Testis (tissue), 3 donors: ENCODE results near the gene TTC22. TPM values are rescaled to one million over a fixed set of nuclear protein-coding genes. Genes with fewer than 3 reads are reported as not detected.

Source experiments
- DNase-seq: peaks from one replicate; pipeline ENCODE4 v3.0.0-alpha.2; 2019
- H3K27ac ChIP-seq, 2 donors: fragments of 200-600 bp; sonication (generic); one replicate each; pipeline ENCODE4 v1.5.1; 2019
- H3K27me3 ChIP-seq: fragments of 200-600 bp; sonication (generic); one replicate; pipeline ENCODE4 v1.5.1; 2019
- H3K36me3 ChIP-seq: fragments of 200-600 bp; sonication (generic); one replicate; pipeline ENCODE4 v1.5.1; 2017; ENCODE audit warnings: low read depth; ENCODE audit errors: missing control alignments
- H3K4me1 ChIP-seq: fragments of 200-600 bp; sonication (generic); one replicate; pipeline ENCODE4 v1.5.1; 2019
- H3K4me3 ChIP-seq, 2 donors: fragments of 200-600 bp; sonication (generic); one replicate each; pipeline ENCODE4 v1.5.1; 2017 to 2019
- H3K9me3 ChIP-seq: fragments of 200-600 bp; sonication (generic); one replicate; pipeline ENCODE4 v1.5.1; 2017
- CTCF ChIP-seq, 3 experiments: fragments of 450-650 bp in 2 of 3; fragments of 200-600 bp in 1 of 3; sonication (generic) in 1 of 3; IDR thresholded peaks; one replicate each; pipeline ENCODE4 v1.5.1; 2016 to 2019; ENCODE audit warnings: antibody characterized with exemption in 3 of 3, mild to moderate bottlenecking in 2 of 3, moderate library complexity in 1 of 3
- POLR2A ChIP-seq: fragments of 450-650 bp; IDR thresholded peaks from one replicate; pipeline ENCODE4 v1.6.1; 2017; ENCODE audit warnings: antibody characterized with exemption, mild to moderate bottlenecking, moderate library complexity
- WGBS, 2 donors: methylation state at CpG; one replicate each; pipeline ENCODE4 v1.1.5; 2018; 5-methylcytosine and 5-hydroxymethylcytosine counted together
- intact Hi-C: fragments of 100-400 bp; cut with DNase I; formaldehyde crosslinking; loops from one replicate; pipeline ENCODE4 v1.15.1; 2023; ENCODE audit warnings: low total_unique reads
- polyA plus RNA-seq: library from polyadenylated mRNA; stranded (reverse); fragments of 350-450 nt; fragmentation: Illumina TruSeq; extraction: RNeasy Lipid Tissue Mini Kit (QIAGEN cat#74804); gene quantifications from one replicate; pipeline ENCODE4 v1.2.3, GENCODE V29; 2014; ENCODE audit warnings: low read depth, low replicate concordance; ENCODE audit not compliant: insufficient read depth
- total RNA-seq, 2 donors: library from RNA; depleted of rRNA; stranded (reverse); fragments of >200 nt; gene quantifications; one replicate each; pipeline ENCODE4 v1.2.3, GENCODE V29; 2016

The TTC22 gene
- total and polyA plus RNA-seq, 3 donors from 2014 or later: 0.94 to 2.4 (median 1.7) TPM

GRCh38 chr1:54835131-54835898 lies 34.2 kb upstream of the TTC22 start:
- Histone ChIP-seq H3K36me3 (no peaks in the 10 kb centered on the region), H3K9me3 (no peaks in the 10 kb centered on the region), H3K27ac (no peak overlapping the region), H3K27me3 (no peaks in the 10 kb centered on the region), H3K4me1 (no peaks in the 10 kb centered on the region), H3K4me3 (no peak overlapping the region)
- TF ChIP-seq CTCF (IDR thresholded peaks at IDR 0.05): no peak
- no peak for TF ChIP-seq POLR2A
- 82 to 93% methylated on average over 6 of the region's 6 CpGs for WGBS, 2 donors
- intact Hi-C loops: no loop called here
- no peak for DNase-seq

- 69 to 93% methylated on average over 1 of the region's 1 CpG for WGBS, 2 donors
- no peak for TF ChIP-seq CTCF (IDR thresholded peaks at IDR 0.05)
- no peak for TF ChIP-seq POLR2A
These were observed 33.0 kb upstream of the TTC22 start for GRCh38 chr1:54834007-54834541.

GRCh38 chr1:54833121-54833520 lies 32.0 kb upstream of the TTC22 start:
- H3K36me3 ChIP-seq: no peaks in the 10 kb centered on the region
- H3K9me3 ChIP-seq: no peaks in the 10 kb centered on the region
- no peak overlapping the region for H3K4me3 ChIP-seq
- intact Hi-C loops: no loop called here
- WGBS, 2 donors: 71 to 79% methylated on average over 9 of the region's 9 CpGs
- no peak overlapping the region for H3K27ac ChIP-seq
- no peak for TF ChIP-seq POLR2A
- TF ChIP-seq CTCF (IDR thresholded peaks at IDR 0.05): no peak
- no peak for DNase-seq
- H3K27me3 ChIP-seq: no peaks in the 10 kb centered on the region
- no peaks in the 10 kb centered on the region for H3K4me1 ChIP-seq

More at GRCh38 chr1:54834007-54834541, 33.0 kb upstream of the TTC22 start:
- no peak overlapping the region for H3K4me3 ChIP-seq
- H3K4me1 ChIP-seq: no peaks in the 10 kb centered on the region
- DNase-seq: no peak
- no peak overlapping the region for H3K27ac ChIP-seq
- H3K27me3 ChIP-seq: no peaks in the 10 kb centered on the region
- intact Hi-C loops: no loop called here
- no peaks in the 10 kb centered on the region for H3K36me3 ChIP-seq
- no peaks in the 10 kb centered on the region for H3K9me3 ChIP-seq

- intact Hi-C loops: no loop called here
- DNase-seq: no peak
- Histone ChIP-seq H3K4me1 (no peaks in the 10 kb centered on the region), H3K27me3 (no peaks in the 10 kb centered on the region), H3K27ac (no peak overlapping the region), H3K4me3 (no peak overlapping the region), H3K9me3 (no peaks in the 10 kb centered on the region), H3K36me3 (no peaks in the 10 kb centered on the region)
- WGBS, 2 donors: 97 to 98% methylated on average over 3 to 4 of the region's 4 CpGs
- no peak for TF ChIP-seq CTCF (IDR thresholded peaks at IDR 0.05)
- TF ChIP-seq POLR2A: no peak
These were observed 25.2 kb upstream of the TTC22 start for GRCh38 chr1:54826226-54826816.
